ENCODE measurements around the gene NAPEPLD. TPM values are rescaled to one million over a fixed set of nuclear protein-coding genes. Genes with fewer than 3 reads are reported as not detected.
"Not testable (repeated sequence)": the region's sequence is repeated elsewhere in the genome, so short reads cannot be mapped to it uniquely, and the experiment has no call there.

Gene NAPEPLD
- 9.8 TPM for polyA plus RNA-seq (2013)

GRCh38 chr7:103148994-103149807 lies at the start of gene NAPEPLD:
TSS of gene NAPEPLD (minus strand) at chr7:103149099. CDS start at chr7:103128776, 20,323 bp downstream.
- DNase-seq = peak; percentile 82 to 90 (median 86)
- Histone ChIP-seq H3K36me3 (ENCODE audit: control insufficient read depth in 4 of 4, insufficient read depth in 4 of 4, low read length in 3 of 4) (no peaks in the 10 kb centered on the region), H3K9me3 (ENCODE audit: control extremely low read depth in 1 of 5, control insufficient read depth in 4 of 5, insufficient read depth in 2 of 5, low read depth in 1 of 5, low read length in 4 of 5) (no peaks in the 10 kb centered on the region), H3K4me1 (ENCODE audit: control extremely low read depth in 1 of 4, control insufficient read depth in 4 of 4, insufficient read depth in 4 of 4, low read length in 3 of 4) (peaks cover 7 to 33% (median 18%) of the 10 kb centered on the region in 4 experiments), H3K4me3 (ENCODE audit: control insufficient read depth in 1 of 7, extremely low read depth in 1 of 7, insufficient read depth in 4 of 7, low read depth in 2 of 7, low read length in 6 of 7) (peak within 1 kb of the TSS; percentile 77 to 99 (median 94)), H3K27me3 (replicated peaks in 2 of 5; ENCODE audit: control insufficient read depth in 4 of 5, insufficient read depth in 5 of 5, low read length in 4 of 5) (no peaks in the 10 kb centered on the region), H3K27ac (ENCODE audit: insufficient read depth in 1 of 2, low read depth in 1 of 2, low read length in 2 of 2, poor library complexity in 1 of 2, severe bottlenecking in 2 of 2) (peak within 1 kb of the TSS; percentile 54 to 90)
- CTCF ChIA-PET = interaction anchor here (1.1 kb wide), 1 partner anchor 10 kb away, joined by 3 read pairs; no protein-coding TSS in a partner anchor
- POLR2A ChIA-PET = no interaction called here
- whole genome bisulfite sequencing (ENCODE audit: insufficient coverage) = 2% methylated on average over 68 of the region's 82 CpGs

- H3K27ac ChIP-seq (ENCODE audit: insufficient read depth in 1 of 2, low read depth in 1 of 2, low read length in 2 of 2, poor library complexity in 1 of 2, severe bottlenecking in 2 of 2); H3K27me3 ChIP-seq (replicated peaks in 2 of 5; ENCODE audit: control insufficient read depth in 4 of 5, insufficient read depth in 5 of 5, low read length in 4 of 5); H3K4me1 ChIP-seq (ENCODE audit: control extremely low read depth in 1 of 4, control insufficient read depth in 4 of 4, insufficient read depth in 4 of 4, low read length in 3 of 4); CTCF ChIA-PET; H3K4me3 ChIP-seq (ENCODE audit: control insufficient read depth in 1 of 7, extremely low read depth in 1 of 7, insufficient read depth in 4 of 7, low read depth in 2 of 7, low read length in 6 of 7); H3K9me3 ChIP-seq (ENCODE audit: control extremely low read depth in 1 of 5, control insufficient read depth in 4 of 5, insufficient read depth in 2 of 5, low read depth in 1 of 5, low read length in 4 of 5); POLR2A ChIA-PET; DNase-seq; H3K36me3 ChIP-seq (ENCODE audit: control insufficient read depth in 4 of 4, insufficient read depth in 4 of 4, low read length in 3 of 4): not testable (repeated sequence)
- WGBS (ENCODE audit: insufficient coverage) = 96% methylated on average over 3 of the region's 3 CpGs
Observed at GRCh38 chr7:103198079-103198478, 49.2 kb upstream of the NAPEPLD start.

GRCh38 chr7:103195364-103195763 lies 46.5 kb upstream of the NAPEPLD start:
- H3K9me3 ChIP-seq (ENCODE audit: control extremely low read depth in 1 of 5, control insufficient read depth in 4 of 5, insufficient read depth in 2 of 5, low read depth in 1 of 5, low read length in 4 of 5); H3K27ac ChIP-seq (ENCODE audit: insufficient read depth in 1 of 2, low read depth in 1 of 2, low read length in 2 of 2, poor library complexity in 1 of 2, severe bottlenecking in 2 of 2); CTCF ChIA-PET; H3K4me1 ChIP-seq (ENCODE audit: control extremely low read depth in 1 of 4, control insufficient read depth in 4 of 4, insufficient read depth in 4 of 4, low read length in 3 of 4); DNase-seq; H3K27me3 ChIP-seq (replicated peaks in 2 of 5; ENCODE audit: control insufficient read depth in 4 of 5, insufficient read depth in 5 of 5, low read length in 4 of 5); POLR2A ChIA-PET; H3K36me3 ChIP-seq (ENCODE audit: control insufficient read depth in 4 of 4, insufficient read depth in 4 of 4, low read length in 3 of 4); H3K4me3 ChIP-seq (ENCODE audit: control insufficient read depth in 1 of 7, extremely low read depth in 1 of 7, insufficient read depth in 4 of 7, low read depth in 2 of 7, low read length in 6 of 7): not testable (repeated sequence)
- no CpG with 5 or more reads among the region's 4 CpGs for WGBS (ENCODE audit: insufficient coverage)

- H3K36me3 ChIP-seq (ENCODE audit: control insufficient read depth in 4 of 4, insufficient read depth in 4 of 4, low read length in 3 of 4); H3K27ac ChIP-seq (ENCODE audit: insufficient read depth in 1 of 2, low read depth in 1 of 2, low read length in 2 of 2, poor library complexity in 1 of 2, severe bottlenecking in 2 of 2); H3K4me1 ChIP-seq (ENCODE audit: control extremely low read depth in 1 of 4, control insufficient read depth in 4 of 4, insufficient read depth in 4 of 4, low read length in 3 of 4); H3K27me3 ChIP-seq (replicated peaks in 2 of 5; ENCODE audit: control insufficient read depth in 4 of 5, insufficient read depth in 5 of 5, low read length in 4 of 5); DNase-seq; H3K4me3 ChIP-seq (ENCODE audit: control insufficient read depth in 1 of 7, extremely low read depth in 1 of 7, insufficient read depth in 4 of 7, low read depth in 2 of 7, low read length in 6 of 7); H3K9me3 ChIP-seq (ENCODE audit: control extremely low read depth in 1 of 5, control insufficient read depth in 4 of 5, insufficient read depth in 2 of 5, low read depth in 1 of 5, low read length in 4 of 5); CTCF ChIA-PET; POLR2A ChIA-PET: not testable (repeated sequence)
- no CpG with 5 or more reads among the region's 8 CpGs for WGBS (ENCODE audit: insufficient coverage)
Observed at GRCh38 chr7:103172415-103173146, 23.7 kb upstream of the NAPEPLD start.

GRCh38 chr7:103171695-103172414 lies 23.0 kb upstream of the NAPEPLD start:
- WGBS (ENCODE audit: insufficient coverage) = 100% methylated on average over 3 of the region's 6 CpGs
- DNase-seq; H3K36me3 ChIP-seq (ENCODE audit: control insufficient read depth in 4 of 4, insufficient read depth in 4 of 4, low read length in 3 of 4); H3K4me1 ChIP-seq (ENCODE audit: control extremely low read depth in 1 of 4, control insufficient read depth in 4 of 4, insufficient read depth in 4 of 4, low read length in 3 of 4); H3K9me3 ChIP-seq (ENCODE audit: control extremely low read depth in 1 of 5, control insufficient read depth in 4 of 5, insufficient read depth in 2 of 5, low read depth in 1 of 5, low read length in 4 of 5); H3K27me3 ChIP-seq (replicated peaks in 2 of 5; ENCODE audit: control insufficient read depth in 4 of 5, insufficient read depth in 5 of 5, low read length in 4 of 5); POLR2A ChIA-PET; CTCF ChIA-PET; H3K4me3 ChIP-seq (ENCODE audit: control insufficient read depth in 1 of 7, extremely low read depth in 1 of 7, insufficient read depth in 4 of 7, low read depth in 2 of 7, low read length in 6 of 7); H3K27ac ChIP-seq (ENCODE audit: insufficient read depth in 1 of 2, low read depth in 1 of 2, low read length in 2 of 2, poor library complexity in 1 of 2, severe bottlenecking in 2 of 2): not testable (repeated sequence)

- CTCF ChIA-PET; DNase-seq; H3K9me3 ChIP-seq (ENCODE audit: control extremely low read depth in 1 of 5, control insufficient read depth in 4 of 5, insufficient read depth in 2 of 5, low read depth in 1 of 5, low read length in 4 of 5); POLR2A ChIA-PET; H3K27ac ChIP-seq (ENCODE audit: insufficient read depth in 1 of 2, low read depth in 1 of 2, low read length in 2 of 2, poor library complexity in 1 of 2, severe bottlenecking in 2 of 2); H3K4me1 ChIP-seq (ENCODE audit: control extremely low read depth in 1 of 4, control insufficient read depth in 4 of 4, insufficient read depth in 4 of 4, low read length in 3 of 4); H3K36me3 ChIP-seq (ENCODE audit: control insufficient read depth in 4 of 4, insufficient read depth in 4 of 4, low read length in 3 of 4); H3K4me3 ChIP-seq (ENCODE audit: control insufficient read depth in 1 of 7, extremely low read depth in 1 of 7, insufficient read depth in 4 of 7, low read depth in 2 of 7, low read length in 6 of 7); H3K27me3 ChIP-seq (replicated peaks in 2 of 5; ENCODE audit: control insufficient read depth in 4 of 5, insufficient read depth in 5 of 5, low read length in 4 of 5): not testable (repeated sequence)
- no CpG with 5 or more reads among the region's 3 CpGs for WGBS (ENCODE audit: insufficient coverage)
Observed at GRCh38 chr7:103166921-103167544, 18.1 kb upstream of the NAPEPLD start.
